Eye (tissue), 1 donor: ENCODE data around the gene MRPS16.

Experiments
- DNase-seq: peaks from one replicate; pipeline ENCODE4 v3.0.0-alpha.2; 2015

MRPS16 gene

GRCh38 chr10:73238990-73239566 lies 13.4 kb downstream of the MRPS16 start:
- DNase-seq, result no peak

- no peak for DNase-seq
Measured at GRCh38 chr10:73234695-73235094, 17.7 kb downstream of the MRPS16 start.

- DNase-seq, result no peak
Measured at GRCh38 chr10:73233883-73234282, 18.6 kb downstream of the MRPS16 start.

GRCh38 chr10:73232887-73233286 lies 19.6 kb downstream of the MRPS16 start:
- no peak for DNase-seq

GRCh38 chr10:73229567-73229966 lies 22.9 kb downstream of the MRPS16 start:
- DNase-seq, result no peak

GRCh38 chr10:73228247-73228646 lies 24.2 kb downstream of the MRPS16 start:
- no peak for DNase-seq

- DNase-seq, result no peak
Measured at GRCh38 chr10:73226663-73227062, 25.8 kb downstream of the MRPS16 start.

- DNase-seq, result no peak
Measured at GRCh38 chr10:73225518-73225917, 26.9 kb downstream of the MRPS16 start.

- no peak for DNase-seq
Measured at GRCh38 chr10:73220989-73221388, 31.5 kb downstream of the MRPS16 start.

- no peak for DNase-seq
Measured at GRCh38 chr10:73219384-73219783, 33.1 kb downstream of the MRPS16 start.

- DNase-seq, result no peak
Measured at GRCh38 chr10:73218431-73219191, 33.8 kb downstream of the MRPS16 start.

GRCh38 chr10:73217628-73218027 lies 34.8 kb downstream of the MRPS16 start:
- no peak for DNase-seq

- no peak for DNase-seq
Measured at GRCh38 chr10:73215749-73216148, 36.7 kb downstream of the MRPS16 start.

GRCh38 chr10:73211106-73211811 lies 41.2 kb downstream of the MRPS16 start:
- no peak for DNase-seq

- no peak for DNase-seq
Measured at GRCh38 chr10:73210395-73211105, 41.9 kb downstream of the MRPS16 start.

GRCh38 chr10:73209705-73210104 lies 42.7 kb downstream of the MRPS16 start:
- no peak for DNase-seq

GRCh38 chr10:73207883-73208282 lies 44.6 kb downstream of the MRPS16 start:
- no peak for DNase-seq

- no peak for DNase-seq
Measured at GRCh38 chr10:73206385-73206784, 46.1 kb downstream of the MRPS16 start.

GRCh38 chr10:73205890-73206289 lies 46.6 kb downstream of the MRPS16 start:
- DNase-seq, result no peak

- DNase-seq, result no peak
Measured at GRCh38 chr10:73205081-73205480, 47.4 kb downstream of the MRPS16 start.
